HCT116 (cell line): Measurements from ENCODE around the gene TRIM31.

ENCODE experiments used
- CBX3 ChIP-seq: IDR thresholded peaks from 2 replicates; pipeline ENCODE4 v1.6.1; 2012; ENCODE audit warnings: low read depth
- EGR1 ChIP-seq: IDR thresholded peaks from 2 replicates; pipeline ENCODE4 v1.6.1; 2012; ENCODE audit warnings: low read depth
- EZH2 ChIP-seq: fragments of 200-600 bp; sonication (generic); IDR thresholded peaks from 2 replicates; pipeline ENCODE4 v1.6.1; 2017; ENCODE audit warnings: antibody characterized with exemption, mixed run types
- EZH2phosphoT487 ChIP-seq: fragments of 200-600 bp; IDR thresholded peaks from 2 replicates; pipeline ENCODE4 v1.6.1; 2018; ENCODE audit warnings: antibody characterized with exemption, borderline replicate concordance
- POLR2A ChIP-seq: IDR thresholded peaks from 2 replicates; pipeline ENCODE4 v1.7.0; 2011; ENCODE audit warnings: borderline replicate concordance; ENCODE audit not compliant: insufficient read depth, insufficient read length; ENCODE audit errors: extremely low read depth
- POLR2AphosphoS5 ChIP-seq: IDR thresholded peaks from 2 replicates; pipeline ENCODE4 v1.6.1; 2011; ENCODE audit warnings: mild to moderate bottlenecking, low read depth, low read length, moderate library complexity
- RAD21 ChIP-seq: IDR thresholded peaks from 2 replicates; pipeline ENCODE4 v1.6.1; 2012; ENCODE audit warnings: low read depth, mild to moderate bottlenecking
- SIN3A ChIP-seq: IDR thresholded peaks from 2 replicates; pipeline ENCODE4 v1.6.1; 2012; ENCODE audit warnings: low read depth
- SP1 ChIP-seq: IDR thresholded peaks from 2 replicates; pipeline ENCODE4 v1.6.1; 2012; ENCODE audit warnings: low read depth
- YY1 ChIP-seq: IDR thresholded peaks from 2 replicates; pipeline ENCODE4 v1.6.1; 2011; ENCODE audit warnings: low read length, low read depth, moderate library complexity, mild to moderate bottlenecking; ENCODE audit not compliant: insufficient replicate concordance; ENCODE audit errors: extremely low read depth
- ZFX ChIP-seq: fragments of 450-650 bp; IDR thresholded peaks from 2 replicates; pipeline ENCODE4 v1.6.1; 2017
- TF ChIP-seq, protein P1 (sequence below), 3 experiments: fragments of 200-600 bp in 1 of 3; sonication (generic) in 1 of 3; IDR thresholded peaks in 2 of 3; conservative IDR thresholded peaks in 1 of 3; 2 replicates each; pipeline ENCODE4 v1.5.1; 2012 to 2017; ENCODE audit warnings: low read depth in 2 of 3, low read length in 2 of 3, antibody characterized with exemption in 1 of 3, borderline replicate concordance in 1 of 3, control low read depth in 1 of 3, mild to moderate bottlenecking in 1 of 3, mixed read lengths in 1 of 3, mixed run types in 1 of 3, moderate library complexity in 1 of 3; ENCODE audit not compliant: insufficient read depth in 1 of 3
- TF ChIP-seq, protein P2 (sequence below): IDR thresholded peaks from 2 replicates; pipeline ENCODE4 v1.6.1; 2012; ENCODE audit warnings: low read depth
- TF ChIP-seq, protein P3 (sequence below): IDR thresholded peaks from 2 replicates; pipeline ENCODE4 v1.6.1; 2012

DNA sequence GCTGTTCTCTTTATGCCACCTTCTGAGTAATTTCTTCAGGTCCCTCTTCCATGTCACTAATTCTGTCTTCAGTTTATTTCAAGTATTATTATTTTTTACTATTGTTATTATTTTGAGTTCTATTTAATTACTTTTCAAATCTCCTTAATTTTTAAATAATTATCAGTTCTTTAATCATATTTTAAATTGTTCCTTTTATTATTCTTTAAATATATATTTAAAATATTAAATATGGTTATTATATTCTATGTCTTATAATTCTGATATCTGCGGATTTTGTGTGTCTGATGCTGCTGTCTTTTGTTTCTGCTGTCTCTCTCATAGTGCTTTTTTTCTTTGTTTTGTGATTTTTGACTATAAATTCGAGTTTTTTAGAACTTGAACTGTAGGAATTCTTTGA, 49.6 kb downstream of the TRIM31 start:
- no peak for TF ChIP-seq POLR2AphosphoS5
- TF ChIP-seq RAD21: no peak
- TF ChIP-seq EZH2phosphoT487: no peak
- TF ChIP-seq POLR2A: no peak
- TF ChIP-seq, protein P1, sequence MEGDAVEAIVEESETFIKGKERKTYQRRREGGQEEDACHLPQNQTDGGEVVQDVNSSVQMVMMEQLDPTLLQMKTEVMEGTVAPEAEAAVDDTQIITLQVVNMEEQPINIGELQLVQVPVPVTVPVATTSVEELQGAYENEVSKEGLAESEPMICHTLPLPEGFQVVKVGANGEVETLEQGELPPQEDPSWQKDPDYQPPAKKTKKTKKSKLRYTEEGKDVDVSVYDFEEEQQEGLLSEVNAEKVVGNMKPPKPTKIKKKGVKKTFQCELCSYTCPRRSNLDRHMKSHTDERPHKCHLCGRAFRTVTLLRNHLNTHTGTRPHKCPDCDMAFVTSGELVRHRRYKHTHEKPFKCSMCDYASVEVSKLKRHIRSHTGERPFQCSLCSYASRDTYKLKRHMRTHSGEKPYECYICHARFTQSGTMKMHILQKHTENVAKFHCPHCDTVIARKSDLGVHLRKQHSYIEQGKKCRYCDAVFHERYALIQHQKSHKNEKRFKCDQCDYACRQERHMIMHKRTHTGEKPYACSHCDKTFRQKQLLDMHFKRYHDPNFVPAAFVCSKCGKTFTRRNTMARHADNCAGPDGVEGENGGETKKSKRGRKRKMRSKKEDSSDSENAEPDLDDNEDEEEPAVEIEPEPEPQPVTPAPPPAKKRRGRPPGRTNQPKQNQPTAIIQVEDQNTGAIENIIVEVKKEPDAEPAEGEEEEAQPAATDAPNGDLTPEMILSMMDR (IDR thresholded peaks at IDR 0.05 in 2 of 3, conservative IDR thresholded peaks at IDR 0.05 in 1 of 3; ENCODE audit: borderline replicate concordance in 1 of 3, insufficient read depth in 1 of 3, low read depth in 2 of 3, low read length in 2 of 3): no peak
- TF ChIP-seq SP1: no peak
- TF ChIP-seq ZFX: no peak
- no peak for TF ChIP-seq EZH2
- TF ChIP-seq, protein P2, sequence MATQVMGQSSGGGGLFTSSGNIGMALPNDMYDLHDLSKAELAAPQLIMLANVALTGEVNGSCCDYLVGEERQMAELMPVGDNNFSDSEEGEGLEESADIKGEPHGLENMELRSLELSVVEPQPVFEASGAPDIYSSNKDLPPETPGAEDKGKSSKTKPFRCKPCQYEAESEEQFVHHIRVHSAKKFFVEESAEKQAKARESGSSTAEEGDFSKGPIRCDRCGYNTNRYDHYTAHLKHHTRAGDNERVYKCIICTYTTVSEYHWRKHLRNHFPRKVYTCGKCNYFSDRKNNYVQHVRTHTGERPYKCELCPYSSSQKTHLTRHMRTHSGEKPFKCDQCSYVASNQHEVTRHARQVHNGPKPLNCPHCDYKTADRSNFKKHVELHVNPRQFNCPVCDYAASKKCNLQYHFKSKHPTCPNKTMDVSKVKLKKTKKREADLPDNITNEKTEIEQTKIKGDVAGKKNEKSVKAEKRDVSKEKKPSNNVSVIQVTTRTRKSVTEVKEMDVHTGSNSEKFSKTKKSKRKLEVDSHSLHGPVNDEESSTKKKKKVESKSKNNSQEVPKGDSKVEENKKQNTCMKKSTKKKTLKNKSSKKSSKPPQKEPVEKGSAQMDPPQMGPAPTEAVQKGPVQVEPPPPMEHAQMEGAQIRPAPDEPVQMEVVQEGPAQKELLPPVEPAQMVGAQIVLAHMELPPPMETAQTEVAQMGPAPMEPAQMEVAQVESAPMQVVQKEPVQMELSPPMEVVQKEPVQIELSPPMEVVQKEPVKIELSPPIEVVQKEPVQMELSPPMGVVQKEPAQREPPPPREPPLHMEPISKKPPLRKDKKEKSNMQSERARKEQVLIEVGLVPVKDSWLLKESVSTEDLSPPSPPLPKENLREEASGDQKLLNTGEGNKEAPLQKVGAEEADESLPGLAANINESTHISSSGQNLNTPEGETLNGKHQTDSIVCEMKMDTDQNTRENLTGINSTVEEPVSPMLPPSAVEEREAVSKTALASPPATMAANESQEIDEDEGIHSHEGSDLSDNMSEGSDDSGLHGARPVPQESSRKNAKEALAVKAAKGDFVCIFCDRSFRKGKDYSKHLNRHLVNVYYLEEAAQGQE: no peak
- no peak for TF ChIP-seq YY1
- no peak for TF ChIP-seq SIN3A
- TF ChIP-seq, protein P3, sequence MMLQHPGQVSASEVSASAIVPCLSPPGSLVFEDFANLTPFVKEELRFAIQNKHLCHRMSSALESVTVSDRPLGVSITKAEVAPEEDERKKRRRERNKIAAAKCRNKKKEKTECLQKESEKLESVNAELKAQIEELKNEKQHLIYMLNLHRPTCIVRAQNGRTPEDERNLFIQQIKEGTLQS: no peak
- no peak for TF ChIP-seq CBX3
- TF ChIP-seq EGR1: no peak
